Muscle of leg (tissue), 11 donors: ENCODE data around the gene ADCY2. TPM values are rescaled to one million over a fixed set of nuclear protein-coding genes. Genes with fewer than 3 reads are reported as not detected.
A peak's percentile ranks its signal among the peaks of the same experiment; 100 is the strongest.

Experiments
- DNase-seq: peaks from one replicate; pipeline ENCODE4 v3.0.0; 2013
- H3K27ac ChIP-seq: one replicate; pipeline ENCODE4 v1.5.1; 2013; ENCODE audit warnings: mild to moderate bottlenecking, low read length, control low read depth
- H3K27me3 ChIP-seq: one replicate; pipeline ENCODE4 v1.6.1; 2013; ENCODE audit warnings: low read length; ENCODE audit not compliant: control insufficient read depth, insufficient read depth
- H3K36me3 ChIP-seq: one replicate; pipeline ENCODE4 v1.6.1; 2013; ENCODE audit warnings: low read length; ENCODE audit not compliant: control insufficient read depth, insufficient read depth
- H3K4me1 ChIP-seq: one replicate; pipeline ENCODE4 v1.6.1; 2013; ENCODE audit warnings: low read length; ENCODE audit not compliant: control insufficient read depth, insufficient read depth
- H3K4me3 ChIP-seq: one replicate; pipeline ENCODE4 v1.5.1; 2013; ENCODE audit warnings: low read length, control low read depth
- H3K9me3 ChIP-seq: replicated peaks from 2 replicates; pipeline ENCODE4 v1.6.1; 2013; ENCODE audit warnings: low read depth, low read length; ENCODE audit not compliant: control insufficient read depth
- whole genome bisulfite sequencing: methylation state at CpG from one replicate; pipeline ENCODE4 v1.1.5; 2013; ENCODE audit warnings: missing lambda C conversion rate; ENCODE audit not compliant: insufficient coverage; 5-methylcytosine and 5-hydroxymethylcytosine counted together
- polyA plus RNA-seq, 8 donors: library from polyadenylated mRNA; unstranded; fragments of 120-200 nt; gene quantifications; one replicate each; pipeline versions ENCODE4 v1.2.1 to v1.2.3, GENCODE V29; 2013; ENCODE audit warnings: inconsistent platforms in 1 of 8, low replicate concordance in 1 of 8; ENCODE audit not compliant: insufficient read length in 8 of 8, insufficient read depth in 1 of 8
- total RNA-seq: library from RNA; stranded (reverse); fragments of 120-200 nt; gene quantifications from one replicate; pipeline ENCODE4 v1.2.4, GENCODE V29; 2013

ADCY2 gene
- total and polyA plus RNA-seq, 9 donors, result 17.5 to 45.9 (median 30.0) TPM

DNA sequence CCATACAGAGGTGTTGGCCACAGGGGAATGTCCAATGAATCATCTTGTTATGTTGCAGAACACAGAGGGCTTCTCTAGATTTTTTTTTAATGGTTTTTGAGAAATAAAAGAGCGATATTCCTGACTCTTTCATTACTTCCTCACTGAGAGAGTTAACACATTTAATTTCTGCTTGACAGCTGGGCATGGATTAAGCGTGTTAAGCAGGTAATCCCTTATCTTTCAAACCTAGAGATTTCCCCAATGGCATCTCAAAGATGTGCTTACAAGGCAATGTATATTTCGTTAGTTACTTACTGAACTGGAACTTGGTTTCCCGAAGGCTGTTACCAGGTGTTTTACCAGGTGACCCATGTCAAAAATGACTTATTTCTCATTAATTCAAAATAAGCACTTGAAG, 21.8 kb upstream of the ADCY2 start:
- Histone ChIP-seq H3K27me3 (no peaks in the 10 kb centered on the region), H3K27ac (no peak overlapping the region), H3K36me3 (no peaks in the 10 kb centered on the region), H3K9me3 (peaks cover 5% of the 10 kb centered on the region), H3K4me1 (no peaks in the 10 kb centered on the region), H3K4me3 (no peak overlapping the region)
- 80% methylated on average over 1 of the region's 4 CpGs for WGBS
- no peak for DNase-seq

DNA sequence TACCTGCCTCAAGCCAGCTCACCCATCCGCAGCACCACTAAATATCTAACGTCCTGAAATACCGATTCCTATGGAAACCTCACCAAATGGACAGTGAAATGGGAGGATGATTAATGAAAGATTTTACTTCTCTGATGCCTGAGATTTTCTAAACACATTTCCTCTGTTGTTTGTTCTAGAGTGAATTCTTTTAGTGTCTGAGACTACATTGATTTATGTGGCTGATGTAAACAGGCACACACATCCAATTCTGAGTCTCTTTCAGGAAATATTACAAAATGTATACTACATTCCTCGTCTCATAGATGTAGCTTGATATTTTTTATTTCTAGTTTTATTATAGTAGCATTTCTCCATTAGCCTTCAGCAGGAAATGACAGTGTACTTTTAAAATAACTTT, 20.5 kb upstream of the ADCY2 start:
- Histone ChIP-seq H3K4me3 (no peak overlapping the region), H3K27ac (no peak overlapping the region), H3K27me3 (no peaks in the 10 kb centered on the region), H3K9me3 (peaks cover 5% of the 10 kb centered on the region), H3K36me3 (no peaks in the 10 kb centered on the region), H3K4me1 (no peaks in the 10 kb centered on the region)
- no CpG with 5 or more reads among the region's 4 CpGs for WGBS
- no peak for DNase-seq

DNA sequence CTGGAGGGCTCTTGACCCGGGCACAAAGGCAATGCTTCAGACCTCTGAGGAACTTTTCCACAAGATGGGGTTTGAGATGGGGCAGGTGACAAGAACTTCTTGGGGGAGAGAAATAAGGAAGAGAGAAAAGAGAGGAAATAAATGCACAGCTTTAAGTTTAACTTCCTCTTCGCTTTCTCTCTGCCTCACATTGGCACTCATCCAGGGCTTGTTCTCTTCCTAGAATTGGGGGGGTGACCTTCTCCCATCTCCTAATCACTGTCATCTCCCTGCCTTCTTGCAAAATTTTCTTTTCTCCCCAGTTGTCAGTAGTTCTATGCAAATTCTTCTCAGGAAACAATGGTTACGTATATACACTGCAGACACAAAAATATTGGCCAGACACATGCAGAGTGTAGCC, 19.1 kb upstream of the ADCY2 start:
- no peaks in the 10 kb centered on the region for H3K36me3 ChIP-seq
- H3K27ac ChIP-seq, result no peak overlapping the region
- peaks cover 2% of the 10 kb centered on the region for H3K9me3 ChIP-seq
- H3K4me1 ChIP-seq, result no peaks in the 10 kb centered on the region
- no peak overlapping the region for H3K4me3 ChIP-seq
- no CpG with 5 or more reads among the region's 3 CpGs for whole genome bisulfite sequencing
- peak; percentile 4 for DNase-seq
- H3K27me3 ChIP-seq, result no peaks in the 10 kb centered on the region

DNA sequence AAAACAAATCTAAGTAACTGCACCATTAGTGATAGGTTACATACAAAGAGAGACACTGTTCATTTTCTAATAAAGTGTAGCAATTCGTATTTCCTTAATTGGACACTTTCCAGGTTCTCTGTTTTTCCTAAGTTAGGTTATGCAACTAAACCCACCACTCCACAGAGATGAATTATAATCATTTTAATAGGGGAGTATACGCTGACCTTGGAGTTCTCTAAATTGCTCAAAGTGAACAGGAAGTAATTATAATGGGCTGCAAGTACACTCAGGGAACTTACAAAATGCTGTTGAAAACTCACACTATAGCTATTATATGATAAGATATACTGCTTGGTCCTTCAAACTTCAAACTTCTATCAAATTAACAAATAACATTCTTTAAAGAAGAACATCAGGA, 18.2 kb upstream of the ADCY2 start:
- no peaks in the 10 kb centered on the region for H3K4me1 ChIP-seq
- DNase-seq, result no peak
- no peaks in the 10 kb centered on the region for H3K27me3 ChIP-seq
- no CpG with 5 or more reads among the region's 2 CpGs for WGBS
- H3K9me3 ChIP-seq, result no peaks in the 10 kb centered on the region
- no peak overlapping the region for H3K27ac ChIP-seq
- no peak overlapping the region for H3K4me3 ChIP-seq
- H3K36me3 ChIP-seq, result no peaks in the 10 kb centered on the region

DNA sequence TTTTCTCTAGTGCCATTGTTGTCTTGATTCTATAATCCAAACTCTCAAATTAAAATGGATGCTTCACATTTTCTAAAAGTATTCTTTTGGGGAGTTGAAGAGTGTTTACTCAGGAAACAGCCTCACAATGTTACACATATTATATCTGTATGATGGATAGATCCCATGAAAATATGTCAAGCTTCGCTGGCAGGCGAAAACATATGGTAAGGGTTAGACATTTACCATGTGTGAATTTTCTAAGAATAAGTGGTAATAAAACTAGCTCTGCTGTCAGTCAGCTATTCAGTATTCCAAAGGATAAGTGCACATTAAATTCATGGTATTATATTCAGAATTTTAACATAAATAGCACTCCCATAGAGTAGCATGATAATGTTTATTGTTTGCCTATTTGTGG, 13.3 kb upstream of the ADCY2 start:
- Histone ChIP-seq H3K36me3 (no peaks in the 10 kb centered on the region), H3K4me3 (no peak overlapping the region), H3K27me3 (no peaks in the 10 kb centered on the region), H3K4me1 (no peaks in the 10 kb centered on the region), H3K27ac (no peak overlapping the region), H3K9me3 (no peaks in the 10 kb centered on the region)
- WGBS, result no CpG with 5 or more reads among the region's 2 CpGs
- DNase-seq, result no peak

DNA sequence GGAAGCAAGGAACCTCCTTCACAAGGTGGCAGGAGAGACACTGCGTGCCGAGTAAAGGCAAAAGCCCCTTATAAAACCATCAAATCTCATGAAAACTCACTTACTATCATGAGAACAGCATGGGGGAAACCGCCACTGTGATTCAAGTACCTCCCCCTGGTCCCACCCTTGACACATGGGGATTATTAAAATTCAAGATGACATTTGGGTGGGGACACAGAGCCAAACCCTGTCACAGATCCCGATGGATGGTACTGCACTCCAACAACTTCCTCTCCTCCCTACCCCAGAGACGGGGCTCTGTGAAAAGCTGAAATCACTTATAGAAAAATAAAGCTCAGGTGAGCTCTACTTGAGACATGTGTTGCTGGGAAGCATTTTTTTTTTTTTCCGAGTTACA, 10.3 kb upstream of the ADCY2 start:
- H3K27me3 ChIP-seq, result no peaks in the 10 kb centered on the region
- no CpG with 5 or more reads among the region's 6 CpGs for WGBS
- no peak for DNase-seq
- no peak overlapping the region for H3K27ac ChIP-seq
- H3K9me3 ChIP-seq, result no peaks in the 10 kb centered on the region
- no peak overlapping the region for H3K4me3 ChIP-seq
- no peaks in the 10 kb centered on the region for H3K36me3 ChIP-seq
- H3K4me1 ChIP-seq, result no peaks in the 10 kb centered on the region

DNA sequence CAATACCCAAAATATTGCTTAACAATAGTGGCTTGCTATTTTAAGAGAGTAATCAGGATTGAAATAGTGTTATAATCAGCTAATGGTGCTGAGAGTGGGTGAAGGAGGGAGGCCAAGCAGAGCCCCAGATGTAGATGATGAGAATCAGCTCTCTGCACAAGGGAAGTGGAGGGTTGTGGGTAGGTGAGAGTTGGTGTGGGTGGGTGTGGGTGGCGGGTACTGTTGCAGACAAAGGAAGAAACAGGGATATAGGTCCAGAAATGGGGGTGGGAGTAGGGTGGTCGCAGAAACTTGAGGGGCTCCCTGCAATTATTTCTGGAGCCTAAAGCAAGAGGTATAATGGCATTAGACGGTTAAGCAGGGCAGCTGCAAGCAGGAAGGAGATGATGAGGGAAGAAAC, 7.4 kb upstream of the ADCY2 start:
- 62% methylated on average over 3 of the region's 3 CpGs for WGBS
- H3K27me3 ChIP-seq, result peaks cover under 1% of the 10 kb centered on the region
- H3K9me3 ChIP-seq, result no peaks in the 10 kb centered on the region
- no peak overlapping the region for H3K27ac ChIP-seq
- no peaks in the 10 kb centered on the region for H3K36me3 ChIP-seq
- no peaks in the 10 kb centered on the region for H3K4me1 ChIP-seq
- no peak for DNase-seq
- H3K4me3 ChIP-seq, result no peak overlapping the region

DNA sequence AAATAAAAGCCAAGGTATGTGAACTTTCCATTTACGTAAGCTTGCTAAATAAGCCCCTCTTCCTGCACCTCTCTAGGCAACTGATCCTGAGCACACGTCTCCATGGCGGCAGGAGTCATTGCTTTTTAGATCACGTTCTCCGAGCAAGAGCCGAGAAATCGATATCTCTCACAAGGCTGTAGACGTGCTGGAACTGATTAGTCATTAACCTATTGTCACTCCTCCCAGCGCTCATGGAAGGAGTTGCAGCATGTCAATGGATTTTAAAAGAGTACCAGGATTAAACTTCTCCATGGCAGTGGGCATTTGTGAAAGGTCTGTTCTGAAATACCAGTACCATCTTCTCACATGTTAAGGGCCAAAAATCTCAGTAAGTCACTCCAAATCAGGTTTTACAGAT, 4.7 kb upstream of the ADCY2 start:
- no peaks in the 10 kb centered on the region for H3K9me3 ChIP-seq
- 51% methylated on average over 7 of the region's 9 CpGs for WGBS
- H3K4me1 ChIP-seq, result peaks cover 7% of the 10 kb centered on the region
- H3K27ac ChIP-seq, result no peak overlapping the region
- H3K4me3 ChIP-seq, result no peak overlapping the region
- H3K27me3 ChIP-seq, result peaks cover 22% of the 10 kb centered on the region
- no peaks in the 10 kb centered on the region for H3K36me3 ChIP-seq
- no peak for DNase-seq

DNA sequence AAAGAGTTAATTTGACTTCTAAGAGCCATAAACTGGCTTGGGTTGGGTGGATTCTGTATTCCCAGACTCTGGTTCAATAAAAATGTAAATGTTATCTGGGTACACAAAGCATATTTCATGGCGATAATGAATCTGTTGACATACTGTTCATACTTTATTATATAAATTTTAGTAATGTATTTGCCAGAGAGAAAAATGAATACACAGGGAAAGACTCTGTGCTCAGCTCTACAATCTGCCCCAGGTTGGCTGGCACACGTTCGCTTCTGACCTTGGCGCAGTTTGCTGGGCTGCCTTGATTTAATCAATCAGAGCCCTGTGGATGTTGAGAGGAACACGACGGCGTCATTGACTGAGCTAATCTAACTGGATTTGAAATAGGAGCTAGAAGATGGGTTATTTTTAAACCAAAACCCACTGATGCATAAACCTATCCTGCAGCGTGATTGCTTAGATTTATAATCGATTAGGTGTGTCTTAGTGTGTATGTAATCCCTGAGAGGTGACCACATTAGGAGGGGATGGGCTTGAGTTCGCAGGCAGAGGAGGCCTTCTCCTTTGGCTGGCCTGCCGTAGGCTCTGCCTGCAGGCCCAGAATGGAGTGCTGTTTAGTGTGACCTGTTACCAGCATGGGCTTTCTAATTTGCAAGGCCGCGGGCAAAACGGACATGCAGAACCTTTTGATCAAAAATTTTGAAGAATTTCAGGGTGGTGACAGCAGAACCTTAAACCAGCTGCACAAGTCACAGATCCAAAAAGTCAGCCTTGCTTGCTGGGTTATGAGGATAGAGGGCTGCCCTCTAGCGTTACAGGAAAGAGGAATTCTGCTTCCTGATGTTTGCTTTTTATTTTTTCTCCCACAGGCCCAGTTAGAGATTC, 3.9 kb upstream of the ADCY2 start:
- Histone ChIP-seq H3K27ac (no peak overlapping the region), H3K9me3 (no peaks in the 10 kb centered on the region), H3K36me3 (no peaks in the 10 kb centered on the region), H3K4me1 (peaks cover 10% of the 10 kb centered on the region), H3K4me3 (no peak overlapping the region), H3K27me3 (peaks cover 26% of the 10 kb centered on the region)
- WGBS, result 45% methylated on average over 8 of the region's 15 CpGs
- DNase-seq, result peak; percentile 56

DNA sequence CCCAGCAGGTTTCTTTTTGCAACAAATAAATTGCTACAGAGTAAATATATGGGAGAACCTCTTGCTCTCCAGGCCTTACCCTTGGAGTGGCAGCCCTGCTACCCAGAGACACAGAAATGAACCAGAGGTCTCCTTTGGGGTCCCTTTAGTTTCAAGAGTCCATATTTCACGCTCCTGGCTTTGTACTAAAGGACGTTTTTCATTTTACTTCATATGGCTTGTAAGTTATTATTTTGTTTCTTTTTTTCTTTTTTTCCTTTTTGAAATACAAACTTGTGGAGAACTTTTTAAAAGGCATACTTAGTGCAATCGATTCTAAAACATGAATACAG, 3.3 kb upstream of the ADCY2 start:
- DNase-seq, result no peak
- H3K4me3 ChIP-seq, result no peak overlapping the region
- H3K9me3 ChIP-seq, result no peaks in the 10 kb centered on the region
- no peaks in the 10 kb centered on the region for H3K36me3 ChIP-seq
- H3K27me3 ChIP-seq, result peaks cover 28% of the 10 kb centered on the region
- peaks cover 10% of the 10 kb centered on the region for H3K4me1 ChIP-seq
- no peak overlapping the region for H3K27ac ChIP-seq
- no CpG with 5 or more reads among the region's 3 CpGs for WGBS
